Stimulated activated naive CD4-positive, alpha-beta T cell (primary cell): ENCODE measurements around the gene EPHA10.
"Not testable (repeated sequence)": the region's sequence is repeated elsewhere in the genome, so short reads cannot be mapped to it uniquely, and the experiment has no call there.

Experiments used
- DNase-seq, 6 experiments: peaks; one replicate each; lab custom pipeline; 2025; lab: John Stamatoyannopoulos, UW

EPHA10 gene

DNA sequence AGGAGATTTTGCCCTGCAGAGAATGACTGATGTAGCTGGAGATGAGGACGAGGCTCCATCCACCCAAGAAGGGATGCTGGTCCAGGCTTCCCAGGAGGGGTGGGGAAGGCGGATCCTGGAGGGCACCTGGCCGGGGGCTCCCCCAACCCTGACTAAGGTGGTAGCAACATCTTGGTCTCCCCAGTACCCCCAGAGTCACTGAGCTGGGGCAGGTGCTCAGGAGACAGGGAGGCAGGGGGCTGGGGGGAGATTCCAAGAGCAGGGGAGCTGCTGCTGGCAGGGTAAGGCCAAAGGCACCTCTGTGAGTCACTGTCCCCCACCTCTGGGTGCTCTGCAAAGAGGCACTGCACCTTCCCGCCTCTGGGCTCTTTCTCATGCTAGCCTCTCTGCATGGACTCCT lies 48.6 kb downstream of the EPHA10 start:
- no peak for DNase-seq

GRCh38 chr1:37714689-37715088 lies 50.2 kb downstream of the EPHA10 start:
- DNase-seq: no peak

DNA sequence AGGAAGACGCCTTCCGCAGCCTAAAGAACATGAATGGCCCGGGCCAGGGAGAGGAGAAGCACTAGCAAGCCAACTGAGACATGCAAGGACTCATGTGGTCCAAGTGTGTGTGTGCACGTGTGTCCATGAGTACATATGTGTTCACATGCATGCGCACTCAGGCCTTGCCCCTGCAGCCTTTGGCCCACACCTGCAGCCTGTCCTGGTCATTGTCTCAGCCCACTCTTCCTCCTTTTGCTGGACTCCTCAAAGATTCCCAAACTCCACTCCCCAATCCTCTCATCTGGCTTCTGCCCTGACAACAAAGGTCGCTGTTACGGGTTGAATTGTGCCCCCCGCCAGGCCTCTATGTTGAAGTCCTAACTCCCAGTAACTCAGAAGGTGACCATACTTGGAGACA lies 50.7 kb downstream of the EPHA10 start:
- no peak for DNase-seq

- no peak for DNase-seq
These were observed 56.4 kb downstream of the EPHA10 start for GRCh38 chr1:37708471-37708870.

- no peak for DNase-seq
These were observed 59.5 kb downstream of the EPHA10 start for GRCh38 chr1:37705399-37705798.

DNA sequence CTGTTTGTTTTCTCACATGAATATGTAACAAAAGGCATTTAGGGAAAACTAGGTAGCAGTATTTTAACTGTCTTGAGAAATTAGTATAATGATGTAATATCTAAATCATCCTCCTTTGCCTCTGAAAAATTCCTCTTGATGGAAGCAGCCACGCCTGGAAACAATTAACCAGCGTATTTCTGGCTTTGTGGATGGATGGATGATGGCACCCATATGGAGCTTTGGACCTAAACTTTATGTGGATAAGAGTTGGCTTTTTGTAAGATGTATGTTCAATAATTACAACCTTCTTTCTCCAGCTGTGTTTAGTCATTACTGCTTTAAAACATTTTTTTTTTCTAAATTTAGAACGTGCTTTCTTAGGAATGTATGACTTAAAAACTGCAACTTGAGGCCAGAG lies 60.0 kb downstream of the EPHA10 start:
- DNase-seq: no peak

- no peak for DNase-seq
These were observed 61.9 kb downstream of the EPHA10 start for GRCh38 chr1:37703061-37703460.

DNA sequence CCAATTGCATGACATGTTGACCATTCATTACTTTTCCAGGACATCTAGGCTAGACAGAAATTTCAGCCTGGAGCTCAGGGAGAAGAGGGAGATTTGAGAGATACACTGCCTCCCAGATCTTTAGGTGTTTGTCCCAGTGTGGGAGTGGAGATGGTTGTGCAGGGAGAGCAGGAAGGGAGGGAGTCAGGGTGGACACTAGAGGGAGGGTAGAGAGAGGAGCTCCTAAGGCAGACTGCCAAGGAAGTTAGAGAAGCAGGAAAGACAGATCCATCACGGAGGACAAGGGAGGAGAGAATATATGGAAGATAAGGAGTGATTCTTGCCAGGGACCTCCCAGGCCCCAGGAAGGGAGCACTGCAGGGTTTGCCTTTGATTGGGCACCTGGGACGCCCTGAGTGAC lies 63.9 kb downstream of the EPHA10 start:
- DNase-seq: no peak

- DNase-seq: no peak
These were observed 65.8 kb downstream of the EPHA10 start for GRCh38 chr1:37699147-37699546.

- DNase-seq: no peak
These were observed 67.2 kb downstream of the EPHA10 start for GRCh38 chr1:37697737-37698136.

DNA sequence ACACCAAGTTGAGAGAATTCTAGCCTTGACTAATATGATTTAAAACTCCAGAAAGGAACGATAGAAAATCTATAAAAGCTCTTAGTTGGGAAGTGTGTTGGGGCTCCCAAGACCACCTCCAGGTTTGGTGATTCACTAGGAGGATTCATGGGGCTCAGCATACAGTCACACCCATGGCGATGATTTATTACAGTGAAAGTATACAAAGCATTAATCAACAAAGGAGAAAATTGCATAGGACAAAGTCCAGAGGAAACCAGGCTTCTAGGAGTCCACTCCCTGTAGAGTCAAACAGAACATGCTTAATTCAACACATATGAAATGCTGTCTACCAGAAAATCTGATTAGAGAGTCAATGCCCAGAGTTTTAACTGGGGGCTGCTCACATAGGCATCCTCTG lies 67.8 kb downstream of the EPHA10 start:
- DNase-seq: no peak

- DNase-seq: no peak
These were observed 72.1 kb downstream of the EPHA10 start for GRCh38 chr1:37692834-37693175.

DNA sequence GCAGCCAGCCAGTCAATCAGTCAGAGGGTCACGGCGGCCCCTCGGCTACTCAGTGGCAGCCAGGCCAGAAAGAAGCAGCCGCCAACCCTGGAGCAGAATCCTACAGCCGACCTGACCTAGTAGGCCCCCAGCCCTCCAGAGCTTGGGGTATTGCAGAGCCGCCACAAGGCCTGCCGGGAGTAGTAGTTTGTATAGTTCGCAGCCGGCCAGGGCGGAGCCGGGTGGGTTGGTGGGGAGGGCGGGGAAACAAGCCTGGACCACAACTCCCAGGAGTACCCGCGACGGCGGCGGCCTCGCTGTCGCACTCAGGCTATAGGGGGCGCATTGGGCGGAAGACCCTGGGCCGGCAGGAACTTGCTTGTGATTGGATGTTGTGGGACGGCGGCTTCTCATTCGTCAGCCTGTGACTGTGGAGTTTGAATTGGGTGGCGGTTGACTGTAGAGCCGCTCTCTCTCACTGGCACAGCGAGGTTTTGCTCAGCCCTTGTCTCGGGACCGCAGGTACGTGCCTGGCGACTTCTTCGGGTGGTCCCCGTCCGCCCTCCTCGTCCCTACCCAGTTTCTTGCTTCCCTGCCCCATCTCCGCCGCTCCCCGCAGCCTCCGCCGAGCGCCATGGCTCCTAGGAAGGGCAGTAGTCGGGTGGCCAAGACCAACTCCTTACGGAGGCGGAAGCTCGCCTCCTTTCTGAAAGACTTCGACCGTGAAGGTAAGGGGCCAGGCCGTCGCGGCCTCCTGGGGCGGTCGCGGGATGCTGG lies 72.7 kb downstream of the EPHA10 start, which contains the start of gene CDCA8:
TSS of gene CDCA8 (plus strand) at position 439 of the 756 bp plus-strand sequence. CDS start at position 614, 175 bp downstream.
- peak; percentile 95 to 98 (median 96) for DNase-seq

GRCh38 chr1:37691497-37692077 lies 73.3 kb downstream of the EPHA10 start:
- DNase-seq: peak in 1 of 6 experiments; percentile 17

DNA sequence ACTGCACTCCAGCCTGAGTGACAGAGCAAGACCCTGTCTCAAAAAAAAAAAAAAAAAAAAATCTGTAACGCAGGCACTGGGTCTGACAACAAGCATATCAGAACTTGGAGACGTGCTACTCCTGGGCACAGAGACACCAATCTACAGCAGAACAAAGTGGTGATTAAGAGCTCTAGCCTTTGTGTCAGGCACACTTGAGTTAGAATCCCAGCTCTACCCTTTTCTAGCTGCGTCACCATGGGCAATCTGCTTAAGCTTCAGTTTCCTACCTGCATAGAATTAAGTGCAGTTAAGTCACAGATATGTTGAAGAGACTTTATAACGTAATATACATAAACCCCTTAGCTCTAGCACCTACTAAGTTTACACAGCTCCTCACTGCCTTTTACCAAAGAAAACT lies 76.0 kb downstream of the EPHA10 start:
- no peak for DNase-seq

DNA sequence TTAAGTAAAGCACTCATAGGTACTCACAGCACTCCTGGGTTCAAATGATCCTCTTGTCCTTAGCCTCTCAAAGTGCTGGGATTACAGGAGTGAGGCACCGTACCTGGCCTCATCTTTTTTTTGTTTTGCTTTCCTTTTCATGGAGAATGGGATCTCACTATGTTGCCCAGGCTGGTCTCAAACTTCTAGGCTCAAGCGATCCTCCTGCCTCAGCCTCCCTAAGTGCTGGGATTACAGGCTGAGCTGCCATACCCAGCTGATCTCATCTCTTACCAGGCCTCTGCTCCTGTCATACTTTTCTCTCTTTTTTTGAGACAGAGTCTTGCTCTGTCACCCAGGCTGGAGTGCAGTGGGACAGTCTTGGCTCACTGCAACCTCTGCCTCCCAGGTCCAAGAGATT lies 77.2 kb downstream of the EPHA10 start:
- not testable (repeated sequence) for DNase-seq

DNA sequence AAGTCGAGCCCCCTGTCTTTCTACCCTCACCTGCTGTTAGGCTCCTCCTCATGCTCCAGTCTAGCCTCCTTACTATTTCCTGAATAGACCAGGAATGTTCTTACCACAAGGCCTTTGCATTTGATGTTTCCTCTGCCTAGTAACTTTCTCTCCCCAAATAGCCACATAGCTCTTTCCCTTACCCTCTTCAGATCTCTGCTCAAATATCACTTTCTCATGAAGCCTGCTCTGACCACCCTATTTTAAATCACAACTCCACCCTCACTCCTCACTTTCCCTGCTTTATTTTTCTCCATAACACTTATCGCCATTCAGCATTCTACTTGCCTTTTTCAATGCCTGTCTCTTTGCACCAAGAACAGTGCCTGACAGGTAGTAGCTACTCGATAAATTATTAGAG lies 79.2 kb downstream of the EPHA10 start:
- no peak for DNase-seq

DNA sequence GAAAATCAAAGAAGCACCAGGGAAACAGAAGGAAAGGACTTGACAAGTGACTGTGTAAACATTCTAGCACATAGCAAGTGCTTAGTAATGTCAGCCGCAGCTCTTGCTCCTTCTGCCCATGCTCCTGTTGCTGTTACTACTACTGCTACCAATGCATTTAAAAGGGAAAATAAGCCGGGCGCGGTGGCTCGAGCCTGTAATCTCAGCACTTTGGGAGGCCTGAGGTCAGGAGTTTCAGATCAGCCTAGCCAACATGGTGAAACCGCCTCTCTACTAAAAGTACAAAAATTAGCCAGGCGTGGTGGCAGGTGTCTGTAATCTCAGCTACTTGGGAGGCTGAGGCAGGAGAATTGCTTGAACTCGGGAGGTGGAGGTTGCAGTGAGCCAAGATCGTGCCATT lies 80.7 kb downstream of the EPHA10 start:
- not testable (repeated sequence) for DNase-seq

GRCh38 chr1:37682334-37682987 lies 82.5 kb downstream of the EPHA10 start:
- peak; percentile 41 to 76 (median 72) for DNase-seq

DNA sequence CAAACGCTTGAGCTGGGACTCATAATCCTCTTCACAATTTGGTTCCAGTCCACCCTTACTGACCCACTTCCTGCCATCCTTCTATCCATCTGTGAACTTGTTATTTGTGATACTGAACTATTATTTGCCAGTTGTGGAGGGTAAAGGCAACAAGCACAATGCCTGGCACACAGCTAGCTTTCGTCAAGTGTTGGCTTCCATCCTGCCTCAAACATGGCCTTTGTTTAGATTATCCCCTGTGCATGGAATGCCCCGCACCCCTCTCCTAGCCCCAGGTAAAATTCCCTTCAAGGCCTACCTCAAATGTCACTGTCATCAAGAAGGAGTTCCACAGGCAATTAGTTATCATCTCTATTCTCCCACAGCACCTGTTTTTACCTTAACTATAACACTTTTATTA lies 84.0 kb downstream of the EPHA10 start:
- DNase-seq: no peak

DNA sequence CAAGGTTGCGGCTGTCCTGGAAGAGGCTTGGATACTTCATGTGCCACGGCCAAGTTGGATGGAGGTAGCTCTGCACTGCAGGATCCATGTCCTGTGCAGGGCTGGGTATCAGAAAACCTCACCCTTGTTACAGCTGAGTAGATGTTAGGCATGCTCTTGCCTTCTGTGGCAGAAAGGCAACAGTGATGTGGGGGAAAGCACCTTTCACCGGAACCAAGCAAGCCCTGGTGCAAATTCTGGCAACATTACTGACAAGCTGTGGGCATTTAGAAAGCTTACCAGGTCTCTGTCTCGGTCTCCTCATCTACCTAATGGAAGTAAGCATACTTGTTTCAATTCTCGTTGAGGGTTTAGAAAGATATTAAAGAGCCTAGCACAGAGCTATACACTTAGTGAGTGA lies 87.1 kb downstream of the EPHA10 start:
- no peak for DNase-seq

DNA sequence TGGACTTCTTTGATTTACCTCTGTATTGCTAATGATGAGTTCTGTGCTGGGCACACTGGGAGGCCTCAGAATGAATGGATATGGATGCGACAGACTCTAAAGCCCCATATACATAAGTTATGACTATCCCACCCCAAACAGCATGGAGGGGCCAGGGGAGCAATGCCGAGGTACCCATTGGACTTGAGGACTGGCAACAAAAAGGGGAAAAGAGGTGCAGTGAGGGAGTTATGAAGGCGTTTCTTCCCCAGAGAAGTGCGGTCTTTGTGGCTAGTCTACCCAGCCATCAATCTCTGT lies 87.8 kb downstream of the EPHA10 start:
- DNase-seq: no peak

GRCh38 chr1:37676281-37677142 lies 88.4 kb downstream of the EPHA10 start:
- DNase-seq: no peak
